Activated effector memory CD4-positive, alpha-beta T cell treated with Interleukin-2 at 50 U/mL for 16 hours (primary cell): ENCODE data around the gene KRT73.

Experiments
- DNase-seq: peaks from one replicate; pipeline ENCODE4 v3.0.0-alpha.2; 2020

Gene KRT73

GRCh38 chr12:52561880-52562449 is 56.4 kb downstream of the KRT73 start:
- DNase-seq, result no peak

- no peak for DNase-seq
Observed at GRCh38 chr12:52559979-52560378, 58.4 kb downstream of the KRT73 start.

- no peak for DNase-seq
Observed at GRCh38 chr12:52558781-52559445, 59.4 kb downstream of the KRT73 start.
